Ascending aorta (tissue), 2 donors: ENCODE data around the gene CNGB1. TPM values are rescaled to one million over a fixed set of nuclear protein-coding genes. Genes with fewer than 3 reads are reported as not detected.
"Not testable (repeated sequence)": the region's sequence is repeated elsewhere in the genome, so short reads cannot be mapped to it uniquely, and the experiment has no call there.

Experiments
- DNase-seq, 2 donors: peaks; one replicate each; pipeline ENCODE4 v3.0.0-alpha.2; 2019; ENCODE audit warnings: low spot score in 2 of 2
- H3K27ac ChIP-seq, 2 donors: fragments of 200-600 bp; sonication (generic); one replicate each; pipeline ENCODE4 v1.5.1; 2016 to 2017; ENCODE audit warnings: mild to moderate bottlenecking in 1 of 2
- H3K27me3 ChIP-seq: fragments of 200-600 bp; sonication (generic); one replicate; pipeline ENCODE4 v1.5.1; 2017
- H3K36me3 ChIP-seq, 2 donors: fragments of 200-600 bp; sonication (generic); one replicate each; pipeline ENCODE4 v1.5.1; 2016
- H3K4me1 ChIP-seq, 2 donors: fragments of 200-600 bp; sonication (generic); one replicate each; pipeline ENCODE4 v1.5.1; 2016 to 2017; ENCODE audit warnings: mild to moderate bottlenecking in 1 of 2
- H3K4me3 ChIP-seq, 2 donors: fragments of 200-600 bp; sonication (generic); one replicate each; pipeline ENCODE4 v1.5.1; 2016 to 2017; ENCODE audit warnings: mild to moderate bottlenecking in 1 of 2
- H3K9me3 ChIP-seq, 2 donors: fragments of 200-600 bp; sonication (generic); one replicate each; pipeline ENCODE4 v1.5.1; 2016
- intact Hi-C: fragments of 100-400 bp; cut with DNase I; formaldehyde crosslinking; loops from one replicate; pipeline ENCODE4 v1.15.1; 2023
- total RNA-seq: library from RNA; depleted of rRNA; stranded (reverse); fragments of >200 nt; gene quantifications from one replicate; pipeline ENCODE4 v1.1.0, GENCODE V29; 2016
- TF ChIP-seq, protein P1 (sequence below), 3 experiments: fragments of 200-600 bp in 2 of 3; fragments of 450-650 bp in 1 of 3; sonication (generic) in 2 of 3; IDR thresholded peaks; one replicate each; pipeline ENCODE4 v1.5.1; 2016 to 2019; ENCODE audit warnings: antibody characterized with exemption in 3 of 3, mild to moderate bottlenecking in 1 of 3, moderate library complexity in 1 of 3

The CNGB1 gene
- total RNA-seq, 1 donor from 2014 or later = not detected

DNA sequence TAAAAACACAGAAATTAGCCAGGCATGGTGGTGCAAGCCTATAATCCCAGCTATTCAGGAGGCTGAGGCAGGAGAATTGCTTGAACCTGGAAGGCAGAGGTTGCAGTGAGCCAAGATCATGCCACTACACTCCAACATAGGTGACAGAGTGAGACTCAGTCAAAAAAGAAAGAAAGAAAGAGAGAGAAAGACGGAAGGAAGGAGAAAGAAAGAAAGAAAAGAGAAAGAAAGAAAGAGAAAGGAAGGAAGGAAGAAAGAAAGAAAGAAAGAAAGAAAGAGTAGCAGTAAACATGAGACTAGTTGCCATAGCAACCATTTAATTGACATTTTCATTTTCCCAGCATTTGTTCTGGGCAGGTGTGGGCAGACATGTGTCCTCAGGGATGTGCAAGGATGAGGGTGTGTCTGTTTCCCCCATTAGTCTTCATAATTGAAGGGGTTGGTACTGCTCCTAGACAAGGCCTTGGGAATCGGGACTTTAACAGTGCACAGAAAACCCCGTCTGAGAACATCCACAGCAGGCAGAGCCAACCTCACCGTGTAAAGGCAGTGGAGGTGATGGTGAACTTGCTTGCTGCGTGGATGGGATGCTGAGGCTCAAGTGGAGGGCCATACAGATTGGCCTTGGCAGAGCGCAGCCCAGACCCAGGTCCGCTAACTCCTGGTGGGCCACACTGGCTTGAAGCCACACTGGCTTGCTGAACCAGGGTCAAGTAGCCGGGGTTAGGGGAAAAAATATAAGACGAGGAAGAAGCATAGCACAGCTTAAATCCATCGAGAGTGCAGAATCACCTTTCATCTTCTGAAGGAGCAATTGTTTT lies 133.4 kb downstream of the CNGB1 start:
- intact Hi-C loops = no loop called here
- Histone ChIP-seq H3K27me3 (no peaks in the 10 kb centered on the region), H3K27ac (no peak overlapping the region), H3K4me3 (no peak overlapping the region), H3K9me3 (no peaks in the 10 kb centered on the region), H3K36me3 (no peaks in the 10 kb centered on the region), H3K4me1 (no peaks in the 10 kb centered on the region)
- TF ChIP-seq, protein P1, sequence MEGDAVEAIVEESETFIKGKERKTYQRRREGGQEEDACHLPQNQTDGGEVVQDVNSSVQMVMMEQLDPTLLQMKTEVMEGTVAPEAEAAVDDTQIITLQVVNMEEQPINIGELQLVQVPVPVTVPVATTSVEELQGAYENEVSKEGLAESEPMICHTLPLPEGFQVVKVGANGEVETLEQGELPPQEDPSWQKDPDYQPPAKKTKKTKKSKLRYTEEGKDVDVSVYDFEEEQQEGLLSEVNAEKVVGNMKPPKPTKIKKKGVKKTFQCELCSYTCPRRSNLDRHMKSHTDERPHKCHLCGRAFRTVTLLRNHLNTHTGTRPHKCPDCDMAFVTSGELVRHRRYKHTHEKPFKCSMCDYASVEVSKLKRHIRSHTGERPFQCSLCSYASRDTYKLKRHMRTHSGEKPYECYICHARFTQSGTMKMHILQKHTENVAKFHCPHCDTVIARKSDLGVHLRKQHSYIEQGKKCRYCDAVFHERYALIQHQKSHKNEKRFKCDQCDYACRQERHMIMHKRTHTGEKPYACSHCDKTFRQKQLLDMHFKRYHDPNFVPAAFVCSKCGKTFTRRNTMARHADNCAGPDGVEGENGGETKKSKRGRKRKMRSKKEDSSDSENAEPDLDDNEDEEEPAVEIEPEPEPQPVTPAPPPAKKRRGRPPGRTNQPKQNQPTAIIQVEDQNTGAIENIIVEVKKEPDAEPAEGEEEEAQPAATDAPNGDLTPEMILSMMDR (IDR thresholded peaks at IDR 0.05) = no peak
- no peak for DNase-seq

DNA sequence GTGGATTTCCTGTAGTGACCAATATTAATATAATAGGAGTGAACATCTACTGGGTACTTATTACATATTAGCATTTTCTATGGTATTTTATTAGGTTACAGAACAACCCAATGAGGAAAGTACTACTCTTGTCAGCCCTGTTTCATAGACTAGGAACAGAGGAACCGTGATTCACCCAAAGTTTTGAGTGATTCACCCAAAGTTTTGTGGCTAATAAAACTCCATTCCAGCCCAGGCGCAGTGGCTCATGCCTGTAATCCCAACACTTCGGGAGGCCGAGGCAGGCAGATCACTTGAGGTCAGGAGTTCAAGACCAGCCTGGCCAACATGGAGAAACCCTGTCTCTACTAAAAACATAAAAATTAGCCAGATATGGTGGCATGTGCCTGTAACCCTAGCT lies 135.5 kb downstream of the CNGB1 start:
- H3K27ac ChIP-seq, H3K36me3 ChIP-seq, H3K27me3 ChIP-seq, H3K4me3 ChIP-seq, H3K9me3 ChIP-seq, DNase-seq, H3K4me1 ChIP-seq, intact Hi-C loops: not testable (repeated sequence)

DNA sequence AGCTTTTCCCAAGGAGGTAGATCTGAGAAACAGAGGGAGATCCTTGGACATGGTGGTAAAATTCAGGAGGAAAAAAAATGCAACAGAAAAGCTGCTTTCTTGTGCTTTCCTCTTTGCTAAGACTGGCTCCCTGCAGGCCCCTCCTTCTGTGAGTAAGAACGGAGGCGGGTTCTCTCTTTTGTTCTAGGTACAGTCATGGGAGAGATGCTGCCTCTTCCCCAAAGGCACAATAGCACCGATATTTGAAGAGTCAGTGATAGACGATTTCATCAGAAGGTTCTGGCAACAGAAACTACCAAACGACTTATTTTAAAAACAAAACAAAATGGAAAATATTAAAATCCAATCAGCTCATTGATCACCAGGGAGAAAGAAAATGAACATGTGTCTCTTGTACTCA lies 136.0 kb downstream of the CNGB1 start:
- Histone ChIP-seq H3K27ac (no peak overlapping the region), H3K4me3 (no peak overlapping the region), H3K4me1 (peaks cover 0 to 2% of the 10 kb centered on the region in 2 donors), H3K36me3 (no peaks in the 10 kb centered on the region), H3K27me3 (no peaks in the 10 kb centered on the region), H3K9me3 (no peaks in the 10 kb centered on the region)
- intact Hi-C loops = no loop called here
- no peak for DNase-seq
- TF ChIP-seq, protein P1 (IDR thresholded peaks at IDR 0.05) = no peak

Other genes with a start within 250 kb of the CNGB1 start
- gene KATNB1, start 235.4 kb downstream of the CNGB1 start, total RNA-seq = 35.3 TPM
- 54.9 TPM for gene KIFC3, start 168.6 kb downstream of the CNGB1 start, total RNA-seq
- 17.5 TPM for gene ZNF319, start 29.5 kb upstream of the CNGB1 start, total RNA-seq
- gene USB1, start 30.3 kb upstream of the CNGB1 start, total RNA-seq = 133 TPM
- 14.9 TPM for gene MMP15, start 54.6 kb upstream of the CNGB1 start, total RNA-seq
- 39.1 TPM for gene CFAP20, start 158.3 kb upstream of the CNGB1 start, total RNA-seq
- 14.5 TPM for gene CSNK2A2, start 227.0 kb upstream of the CNGB1 start, total RNA-seq